Left lung (tissue), 10 donors: ENCODE results near the gene ZNF391. TPM values are rescaled to one million over a fixed set of nuclear protein-coding genes. Genes with fewer than 3 reads are reported as not detected.

Experiments used
- ATAC-seq: fragments of 200-7000 bp; cut with Tn5 transposase; one replicate; pipeline ENCODE4 v1.9.1; 2020; ENCODE audit warnings: moderate library complexity
- DNase-seq, 4 donors: peaks; one replicate each; pipeline ENCODE4 v3.0.0-alpha.2; 2013 to 2020
- H3K27ac ChIP-seq, 2 donors: fragments of 200-600 bp; sonication (generic) in 1 of 2; one replicate each; pipeline versions ENCODE4 v1.5.0 to v1.8.0; 2020 to 2021
- H3K27me3 ChIP-seq, 2 donors: fragments of 200-600 bp; sonication (generic) in 1 of 2; one replicate each; pipeline versions ENCODE4 v1.5.0 to v1.8.0; 2020 to 2021
- H3K36me3 ChIP-seq, 2 donors: fragments of 200-600 bp; sonication (generic) in 1 of 2; one replicate each; pipeline versions ENCODE4 v1.5.0 to v1.8.0; 2020 to 2021
- H3K4me1 ChIP-seq, 2 donors: fragments of 200-600 bp; one replicate each; pipeline ENCODE4 v1.8.0; 2021
- H3K4me3 ChIP-seq, 2 donors: fragments of 200-600 bp; sonication (generic) in 1 of 2; one replicate each; pipeline versions ENCODE4 v1.5.0 to v1.8.0; 2020 to 2021; ENCODE audit warnings: mild to moderate bottlenecking in 1 of 2
- H3K9me3 ChIP-seq, 2 donors: fragments of 200-600 bp; sonication (generic) in 1 of 2; one replicate each; pipeline versions ENCODE4 v1.5.0 to v1.8.0; 2020 to 2021
- CTCF ChIP-seq, 2 donors: fragments of 200-600 bp; sonication (generic) in 1 of 2; IDR thresholded peaks; one replicate each; pipeline versions ENCODE4 v1.5.0 to v1.8.0; 2021; ENCODE audit warnings: antibody characterized with exemption in 2 of 2
- intact Hi-C, 2 donors: fragments of 100-400 bp; cut with DNase I; formaldehyde crosslinking; loops; one replicate each; pipeline versions ENCODE4 v1.11.2 to v1.14.2; 2022
- polyA plus RNA-seq, 6 donors: library from polyadenylated mRNA; unstranded; fragments of 120-200 nt; gene quantifications; one replicate each; pipeline ENCODE4 v1.2.1, GENCODE V29; 2013; ENCODE audit not compliant: insufficient read length in 6 of 6
- total RNA-seq, 2 donors: library from RNA; stranded (reverse); fragmentation: NEBNext Ultra II Directional; extraction: Animal tissue kit (Norgen Biotek cat#: 25700); gene quantifications; one replicate each; pipeline ENCODE4 v1.2.1, GENCODE V29; 2021
- donor health status: DM: no; HTN: yes; CAD: no.
- donor health status: DM: no; HTN: no; CAD: no.

Gene ZNF391
- total and polyA plus RNA-seq, 8 donors = 2.5 to 20.3 (median 15.3) TPM

GRCh38 chr6:27406085-27406484, 17.5 kb downstream of the ZNF391 start:
- Histone ChIP-seq H3K4me1 (no peaks in the 10 kb centered on the region), H3K27me3 (no peaks in the 10 kb centered on the region), H3K27ac (no peak overlapping the region), H3K36me3 (peaks cover 0 to 6% of the 10 kb centered on the region in 2 donors), H3K4me3 (no peak overlapping the region), H3K9me3 (peaks cover 0 to 26% of the 10 kb centered on the region in 2 donors)
- no peak for ATAC-seq
- DNase-seq = no peak
- TF ChIP-seq CTCF (IDR thresholded peaks at IDR 0.05) = no peak
- intact Hi-C loops = no loop called here

GRCh38 chr6:27407153-27407814, 18.7 kb downstream of the ZNF391 start:
- TF ChIP-seq CTCF (IDR thresholded peaks at IDR 0.05) = no peak
- DNase-seq (no peak), ATAC-seq (no peak)
- Histone ChIP-seq H3K27me3 (no peaks in the 10 kb centered on the region), H3K4me3 (no peak overlapping the region), H3K27ac (no peak overlapping the region), H3K4me1 (no peaks in the 10 kb centered on the region), H3K36me3 (no peaks in the 10 kb centered on the region), H3K9me3 (peaks cover 0 to 14% of the 10 kb centered on the region in 2 donors)
- intact Hi-C loops = no loop called here

- Histone ChIP-seq H3K4me1 (no peaks in the 10 kb centered on the region), H3K9me3 (peaks cover 0 to 5% of the 10 kb centered on the region in 2 donors), H3K4me3 (no peak overlapping the region), H3K36me3 (no peaks in the 10 kb centered on the region), H3K27ac (no peak overlapping the region), H3K27me3 (no peaks in the 10 kb centered on the region)
- intact Hi-C loops = no loop called here
- ATAC-seq (no peak), DNase-seq (no peak)
- no peak for TF ChIP-seq CTCF (IDR thresholded peaks at IDR 0.05)
Observed at GRCh38 chr6:27414300-27414699, 25.7 kb downstream of the ZNF391 start.

- intact Hi-C loops = no loop called here
- no peak for ATAC-seq
- Histone ChIP-seq H3K27me3 (no peaks in the 10 kb centered on the region), H3K4me1 (no peaks in the 10 kb centered on the region), H3K4me3 (no peak overlapping the region), H3K36me3 (no peaks in the 10 kb centered on the region), H3K27ac (no peak overlapping the region), H3K9me3 (peaks cover 0 to 5% of the 10 kb centered on the region in 2 donors)
- DNase-seq = no peak
- TF ChIP-seq CTCF (IDR thresholded peaks at IDR 0.05) = no peak
Observed at GRCh38 chr6:27414996-27415395, 26.4 kb downstream of the ZNF391 start.

- no peak for ATAC-seq
Observed at GRCh38 chr6:27415898-27416297, 27.3 kb downstream of the ZNF391 start.

More at GRCh38 chr6:27415898-27416297, 27.3 kb downstream of the ZNF391 start:
- Histone ChIP-seq H3K36me3 (no peaks in the 10 kb centered on the region), H3K27ac (no peak overlapping the region), H3K27me3 (no peaks in the 10 kb centered on the region), H3K4me1 (no peaks in the 10 kb centered on the region), H3K9me3 (peaks cover 0 to 5% of the 10 kb centered on the region in 2 donors), H3K4me3 (no peak overlapping the region)
- intact Hi-C loops = no loop called here
- TF ChIP-seq CTCF (IDR thresholded peaks at IDR 0.05) = no peak
- DNase-seq = no peak
